HG03575 (cell line): ENCODE data around the gene MCC.

Experiments
- ATAC-seq: cut with Tn5 transposase; IDR thresholded peaks from one replicate; pipeline ENCODE4 v1.9.1; 2021; ENCODE audit not compliant: unreplicated experiment, insufficient number of reproducible peaks, low FRiP score; ENCODE audit errors: extremely low read depth

MCC gene

GRCh38 chr5:113152380-113152740, 335.9 kb downstream of the MCC start:
- no peak for ATAC-seq

GRCh38 chr5:113151641-113152379, 336.4 kb downstream of the MCC start:
- ATAC-seq, result no peak

- ATAC-seq, result no peak
Measured at GRCh38 chr5:113150821-113151220, 337.4 kb downstream of the MCC start.

GRCh38 chr5:113150221-113150620, 338.0 kb downstream of the MCC start:
- ATAC-seq, result no peak

GRCh38 chr5:113147537-113147936, 340.7 kb downstream of the MCC start:
- no peak for ATAC-seq

- ATAC-seq, result no peak
Measured at GRCh38 chr5:113147101-113147508, 341.1 kb downstream of the MCC start.

- no peak for ATAC-seq
Measured at GRCh38 chr5:113145757-113146387, 342.4 kb downstream of the MCC start.

- no peak for ATAC-seq
Measured at GRCh38 chr5:113142186-113142585, 346.1 kb downstream of the MCC start.

GRCh38 chr5:113140837-113141671, 347.2 kb downstream of the MCC start:
- no peak for ATAC-seq

GRCh38 chr5:113133211-113133975, 354.9 kb downstream of the MCC start:
- ATAC-seq, result no peak

GRCh38 chr5:113132564-113132963, 355.7 kb downstream of the MCC start:
- no peak for ATAC-seq

- ATAC-seq, result no peak
Measured at GRCh38 chr5:113128641-113129330, 359.5 kb downstream of the MCC start.

GRCh38 chr5:113128082-113128481, 360.2 kb downstream of the MCC start:
- no peak for ATAC-seq

GRCh38 chr5:113127021-113127420, 361.2 kb downstream of the MCC start:
- ATAC-seq, result no peak

- no peak for ATAC-seq
Measured at GRCh38 chr5:113125371-113125770, 362.9 kb downstream of the MCC start.

GRCh38 chr5:113124914-113125313, 363.3 kb downstream of the MCC start:
- ATAC-seq, result no peak

- no peak for ATAC-seq
Measured at GRCh38 chr5:113124265-113124664, 364.0 kb downstream of the MCC start.

GRCh38 chr5:113123618-113124017, 364.6 kb downstream of the MCC start:
- ATAC-seq, result no peak

- no peak for ATAC-seq
Measured at GRCh38 chr5:113122053-113122452, 366.2 kb downstream of the MCC start.
